Neural cell (in vitro differentiated cells): ENCODE measurements around the gene DSCAM. TPM values are rescaled to one million over a fixed set of nuclear protein-coding genes. Genes with fewer than 3 reads are reported as not detected.
A peak's percentile ranks its signal among the peaks of the same experiment; 100 is the strongest.

ENCODE experiments used
- H2AFZ ChIP-seq: fragments of 200-600, 300-800 bp; sonication (generic), shearing (Covaris generic); 2 replicates; pipeline ENCODE4 v1.6.0; 2014; ENCODE audit warnings: low read depth, mild to moderate bottlenecking, antibody characterized with exemption, low read length, moderate library complexity
- H3F3A ChIP-seq: fragments of 200-600 bp; shearing (Covaris generic); 2 replicates; pipeline ENCODE4 v1.6.1; 2016; ENCODE audit warnings: mild to moderate bottlenecking, moderate library complexity, mixed read lengths, antibody characterized with exemption, low read length; ENCODE audit not compliant: insufficient read depth, poor library complexity, severe bottlenecking
- H3K27ac ChIP-seq: fragments of 200-600, 300-800 bp; sonication (generic), shearing (Covaris generic); 2 replicates; pipeline ENCODE4 v1.5.1; 2014; ENCODE audit warnings: mild to moderate bottlenecking, low read length, moderate library complexity
- H3K27me3 ChIP-seq: fragments of 300-800, 200-600 bp; sonication (generic), shearing (Covaris generic); 2 replicates; pipeline ENCODE4 v1.6.0; 2014; ENCODE audit warnings: mild to moderate bottlenecking, low read depth, low read length, moderate library complexity; ENCODE audit not compliant: insufficient read depth
- H3K36me3 ChIP-seq: fragments of 300-800, 200-600 bp; sonication (generic), shearing (Covaris generic); 2 replicates; pipeline ENCODE4 v1.5.1; 2014; ENCODE audit warnings: mild to moderate bottlenecking, antibody characterized with exemption, low read length, moderate library complexity; ENCODE audit not compliant: insufficient read depth
- H3K4me2 ChIP-seq: fragments of 300-800, 200-600 bp; sonication (generic), shearing (Covaris generic); 2 replicates; pipeline ENCODE4 v1.6.0; 2014; ENCODE audit warnings: mild to moderate bottlenecking, low read length
- H3K4me3 ChIP-seq: fragments of 300-800, 200-600 bp; sonication (generic), shearing (Covaris generic); 2 replicates; pipeline ENCODE4 v1.5.1; 2014; ENCODE audit warnings: mild to moderate bottlenecking, low read length, moderate library complexity
- H3K79me2 ChIP-seq: fragments of 200-600 bp; shearing (Covaris generic); replicated peaks from 2 replicates; pipeline ENCODE4 v1.6.0; 2014; ENCODE audit warnings: mild to moderate bottlenecking, low read length, moderate library complexity; ENCODE audit not compliant: insufficient read depth
- H3K9ac ChIP-seq: fragments of 300-800, 200-600 bp; sonication (generic), shearing (Covaris generic); 2 replicates; pipeline ENCODE4 v1.6.1; 2016; ENCODE audit warnings: mild to moderate bottlenecking, low read length, mixed read lengths
- H3K9me2 ChIP-seq: fragments of 200-600 bp; shearing (Covaris generic); 2 replicates; pipeline ENCODE4 v1.6.1; 2016; ENCODE audit warnings: mild to moderate bottlenecking, low read length, mixed read lengths; ENCODE audit not compliant: insufficient read depth
- H3K9me3 ChIP-seq: fragments of 200-600, 300-800 bp; sonication (generic), shearing (Covaris generic); 2 replicates; pipeline ENCODE4 v1.6.1; 2016; ENCODE audit warnings: mild to moderate bottlenecking, mixed run types, low read length, moderate library complexity, mixed read lengths
- H4K20me1 ChIP-seq: fragments of 200-600 bp; shearing (Covaris generic); 2 replicates; pipeline ENCODE4 v1.6.1; 2016; ENCODE audit warnings: mild to moderate bottlenecking, mixed run types; ENCODE audit not compliant: insufficient read depth
- CTCF ChIP-seq: fragments of 450-650 bp; IDR thresholded peaks from 2 replicates; pipeline ENCODE4 v1.5.1; 2014; ENCODE audit warnings: antibody characterized with exemption, mild to moderate bottlenecking, moderate library complexity; ENCODE audit not compliant: poor library complexity, severe bottlenecking
- EP300 ChIP-seq: fragments of 450-650 bp; conservative IDR thresholded peaks from 2 replicates; pipeline ENCODE4 v1.6.1; 2014; ENCODE audit warnings: antibody characterized with exemption, mild to moderate bottlenecking, moderate library complexity; ENCODE audit not compliant: poor library complexity, severe bottlenecking
- EZH2 ChIP-seq: fragments of 200-600, 300-800 bp; shearing (Covaris generic), sonication (generic); IDR thresholded peaks from 2 replicates; pipeline ENCODE4 v1.6.1; 2014; ENCODE audit warnings: antibody characterized with exemption, low read length, borderline replicate concordance, mild to moderate bottlenecking; ENCODE audit not compliant: insufficient read depth, poor library complexity, severe bottlenecking
- MXI1 ChIP-seq: fragments of 450-650 bp; conservative IDR thresholded peaks from 2 replicates; pipeline ENCODE4 v1.6.1; 2014; ENCODE audit warnings: antibody characterized with exemption, mild to moderate bottlenecking; ENCODE audit not compliant: poor library complexity, severe bottlenecking
- POLR2AphosphoS5 ChIP-seq: IDR thresholded peaks from 2 replicates; pipeline ENCODE4 v1.6.1; 2012
- RAD21 ChIP-seq: fragments of 450-650 bp; conservative IDR thresholded peaks from 2 replicates; pipeline ENCODE4 v1.6.1; 2014; ENCODE audit warnings: antibody characterized with exemption, mild to moderate bottlenecking, moderate library complexity
- SMC3 ChIP-seq: fragments of 450-650 bp; conservative IDR thresholded peaks from 2 replicates; pipeline ENCODE4 v1.6.1; 2014; ENCODE audit warnings: antibody characterized with exemption, mild to moderate bottlenecking, moderate library complexity; ENCODE audit not compliant: poor library complexity
- TAF1 ChIP-seq: IDR thresholded peaks from 2 replicates; pipeline ENCODE4 v1.6.1; 2012; ENCODE audit warnings: low read depth
- polyA plus RNA-seq: library from polyadenylated mRNA; depleted of rRNA; stranded (reverse); fragments of >200 nt; gene quantifications from 2 replicates; pipeline ENCODE4 v1.2.3, GENCODE V29; 2014
- TF ChIP-seq, protein P1 (sequence below): IDR thresholded peaks from 2 replicates; pipeline ENCODE4 v1.6.1; 2012; ENCODE audit warnings: borderline replicate concordance

Gene DSCAM
- polyA plus RNA-seq, 1 donor from 2014 or later = 5.3 TPM

- H3K36me3 ChIP-seq = no peaks in the 10 kb centered on the region
- H3K4me2 ChIP-seq = no peak overlapping the region
- no peaks in the 10 kb centered on the region for H3K9me2 ChIP-seq
- no peak overlapping the region for H3K27ac ChIP-seq
- TF ChIP-seq EP300 (no peak), RAD21 (no peak), TAF1 (no peak), SMC3 (peak; percentile 33), EZH2 (no peak), MXI1 (no peak), CTCF (peak; percentile 45)
- TF ChIP-seq, protein P1, sequence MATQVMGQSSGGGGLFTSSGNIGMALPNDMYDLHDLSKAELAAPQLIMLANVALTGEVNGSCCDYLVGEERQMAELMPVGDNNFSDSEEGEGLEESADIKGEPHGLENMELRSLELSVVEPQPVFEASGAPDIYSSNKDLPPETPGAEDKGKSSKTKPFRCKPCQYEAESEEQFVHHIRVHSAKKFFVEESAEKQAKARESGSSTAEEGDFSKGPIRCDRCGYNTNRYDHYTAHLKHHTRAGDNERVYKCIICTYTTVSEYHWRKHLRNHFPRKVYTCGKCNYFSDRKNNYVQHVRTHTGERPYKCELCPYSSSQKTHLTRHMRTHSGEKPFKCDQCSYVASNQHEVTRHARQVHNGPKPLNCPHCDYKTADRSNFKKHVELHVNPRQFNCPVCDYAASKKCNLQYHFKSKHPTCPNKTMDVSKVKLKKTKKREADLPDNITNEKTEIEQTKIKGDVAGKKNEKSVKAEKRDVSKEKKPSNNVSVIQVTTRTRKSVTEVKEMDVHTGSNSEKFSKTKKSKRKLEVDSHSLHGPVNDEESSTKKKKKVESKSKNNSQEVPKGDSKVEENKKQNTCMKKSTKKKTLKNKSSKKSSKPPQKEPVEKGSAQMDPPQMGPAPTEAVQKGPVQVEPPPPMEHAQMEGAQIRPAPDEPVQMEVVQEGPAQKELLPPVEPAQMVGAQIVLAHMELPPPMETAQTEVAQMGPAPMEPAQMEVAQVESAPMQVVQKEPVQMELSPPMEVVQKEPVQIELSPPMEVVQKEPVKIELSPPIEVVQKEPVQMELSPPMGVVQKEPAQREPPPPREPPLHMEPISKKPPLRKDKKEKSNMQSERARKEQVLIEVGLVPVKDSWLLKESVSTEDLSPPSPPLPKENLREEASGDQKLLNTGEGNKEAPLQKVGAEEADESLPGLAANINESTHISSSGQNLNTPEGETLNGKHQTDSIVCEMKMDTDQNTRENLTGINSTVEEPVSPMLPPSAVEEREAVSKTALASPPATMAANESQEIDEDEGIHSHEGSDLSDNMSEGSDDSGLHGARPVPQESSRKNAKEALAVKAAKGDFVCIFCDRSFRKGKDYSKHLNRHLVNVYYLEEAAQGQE = no peak
- H3K9me3 ChIP-seq = no peaks in the 10 kb centered on the region
- no peaks in the 10 kb centered on the region for H3K79me2 ChIP-seq
- H3K9ac ChIP-seq = no peak overlapping the region
- H3K4me3 ChIP-seq = no peak overlapping the region
- peaks cover 2% of the 10 kb centered on the region for H3F3A ChIP-seq
- H3K27me3 ChIP-seq = no peaks in the 10 kb centered on the region
- H4K20me1 ChIP-seq = no peaks in the 10 kb centered on the region
- H2AFZ ChIP-seq = no peak overlapping the region
Observed at GRCh38 chr21:40386294-40386911, 460.6 kb downstream of the DSCAM start.

DNA sequence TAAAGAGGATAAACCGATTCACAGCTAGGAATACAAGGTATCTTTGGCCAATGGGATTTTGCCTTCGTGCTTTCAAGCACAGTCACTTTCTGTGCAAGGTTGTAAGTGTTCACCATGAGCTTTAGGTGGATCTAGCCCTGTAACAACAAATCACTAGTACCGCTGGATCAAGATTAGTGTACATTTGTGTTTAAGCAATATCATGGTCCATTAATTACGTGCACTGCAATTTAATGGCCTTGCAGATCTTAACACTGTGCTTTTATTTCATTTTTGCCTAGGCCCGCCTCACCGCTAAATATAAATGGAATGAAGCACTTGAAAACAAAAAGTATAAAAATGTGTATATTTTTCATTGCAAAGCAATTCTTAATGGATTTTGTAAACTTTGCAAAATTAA is 461.1 kb downstream of the DSCAM start:
- Histone ChIP-seq H3K4me2 (no peak overlapping the region), H3F3A (peaks cover 2% of the 10 kb centered on the region), H4K20me1 (no peaks in the 10 kb centered on the region), H3K9me2 (no peaks in the 10 kb centered on the region), H3K4me3 (no peak overlapping the region), H3K36me3 (no peaks in the 10 kb centered on the region), H3K27me3 (no peaks in the 10 kb centered on the region), H3K27ac (no peak overlapping the region), H3K9ac (no peak overlapping the region), H2AFZ (no peak overlapping the region), H3K79me2 (no peaks in the 10 kb centered on the region), H3K9me3 (no peaks in the 10 kb centered on the region)
- TF ChIP-seq CTCF (no peak), EZH2 (no peak), POLR2AphosphoS5 (no peak), TAF1 (no peak), MXI1 (no peak), SMC3 (no peak), EP300 (no peak), RAD21 (no peak)
- TF ChIP-seq, protein P1 = no peak
